GM18505 (cell line): ENCODE results near the gene CCDC136.

Source experiments
- ATAC-seq: cut with Tn5 transposase; IDR thresholded peaks from one replicate; pipeline ENCODE4 v1.9.1; 2021; ENCODE audit not compliant: unreplicated experiment
- POLR2A ChIP-seq: IDR thresholded peaks from 4 replicates; pipeline ENCODE4 v1.6.1; 2011; ENCODE audit warnings: borderline replicate concordance; ENCODE audit not compliant: insufficient read depth, insufficient read length; ENCODE audit errors: extremely low read depth

CCDC136 gene

DNA sequence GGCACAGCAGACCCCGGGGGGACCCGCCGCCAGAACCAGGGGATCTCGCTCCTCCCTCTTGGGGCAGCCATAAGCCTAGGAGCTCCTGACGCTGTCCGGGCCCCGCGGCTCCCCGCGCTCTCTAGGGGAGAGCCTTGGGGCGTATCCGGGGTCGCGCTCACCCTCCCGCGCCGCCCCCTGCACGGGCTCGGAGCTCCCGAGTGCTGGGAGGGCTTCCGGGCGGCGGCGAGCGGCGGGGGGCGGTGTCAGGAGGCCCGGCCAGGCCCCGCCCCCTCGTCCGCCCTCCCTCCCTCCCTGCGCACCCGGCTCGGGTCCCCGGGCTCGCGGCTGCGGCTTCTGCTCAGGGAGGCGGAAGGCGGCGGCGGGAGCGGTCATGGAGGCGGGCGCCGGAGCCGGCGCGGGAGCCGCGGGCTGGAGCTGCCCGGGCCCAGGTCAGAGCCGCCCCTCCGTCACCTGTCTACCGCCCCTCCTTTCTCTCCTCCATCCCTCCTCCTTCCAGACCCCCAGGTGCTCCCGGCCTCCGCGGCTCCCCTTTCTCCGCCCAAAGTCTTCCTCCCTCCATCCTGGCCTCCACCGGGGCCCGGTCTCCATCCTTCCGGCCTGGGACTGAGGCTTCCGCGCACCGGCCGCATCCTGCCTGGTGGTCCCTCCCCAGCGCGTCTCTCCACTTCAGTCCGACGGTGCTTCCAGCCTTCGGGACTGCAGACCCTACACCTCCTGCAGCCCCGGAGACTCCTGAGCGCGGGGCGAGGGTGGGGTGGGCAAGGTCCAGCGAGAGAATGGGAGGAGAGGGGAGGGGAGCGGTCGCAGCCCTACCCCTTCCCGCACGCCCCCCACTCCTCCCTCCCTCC is at the start of gene CCDC136:
Gene CCDC136 (plus strand): TSS at position 848 of the 851 bp plus-strand sequence. CDS start 444 bp downstream, outside the sequence.
- TF ChIP-seq POLR2A = peak; percentile 37
- peak; percentile 72 for ATAC-seq

- TF ChIP-seq POLR2A = no peak
- ATAC-seq = no peak
Measured at GRCh38 chr7:128742206-128742605, 49.6 kb upstream of the CCDC136 start.

- TF ChIP-seq POLR2A = no peak
- ATAC-seq = no peak
Measured at GRCh38 chr7:128743112-128743772, 48.5 kb upstream of the CCDC136 start.

GRCh38 chr7:128744366-128744905 is 47.3 kb upstream of the CCDC136 start:
- ATAC-seq = no peak
- TF ChIP-seq POLR2A = no peak

DNA sequence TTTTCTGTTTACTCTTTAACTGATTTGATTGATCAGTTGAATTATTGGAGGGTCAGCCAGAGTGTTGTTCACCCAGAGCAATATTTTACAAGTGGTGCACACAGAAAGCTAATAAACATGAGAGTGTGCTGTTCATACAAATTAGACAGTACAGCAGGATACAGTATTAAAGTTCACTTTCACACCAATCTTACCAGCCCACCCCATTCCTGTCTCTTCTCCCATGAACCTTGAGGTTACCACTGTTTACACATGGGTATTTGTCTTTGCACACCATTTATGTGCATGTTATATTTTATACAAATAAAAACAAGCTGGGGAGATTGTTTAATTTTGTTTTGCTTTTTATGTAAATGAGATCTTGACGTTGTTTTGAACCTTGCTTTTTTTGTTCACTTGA is 46.1 kb upstream of the CCDC136 start:
- no peak for TF ChIP-seq POLR2A
- ATAC-seq = no peak

GRCh38 chr7:128747327-128748079 is 44.3 kb upstream of the CCDC136 start:
- no peak for ATAC-seq
- TF ChIP-seq POLR2A = no peak

- no peak for TF ChIP-seq POLR2A
- no peak for ATAC-seq
Measured at GRCh38 chr7:128752251-128752650, 39.5 kb upstream of the CCDC136 start.

DNA sequence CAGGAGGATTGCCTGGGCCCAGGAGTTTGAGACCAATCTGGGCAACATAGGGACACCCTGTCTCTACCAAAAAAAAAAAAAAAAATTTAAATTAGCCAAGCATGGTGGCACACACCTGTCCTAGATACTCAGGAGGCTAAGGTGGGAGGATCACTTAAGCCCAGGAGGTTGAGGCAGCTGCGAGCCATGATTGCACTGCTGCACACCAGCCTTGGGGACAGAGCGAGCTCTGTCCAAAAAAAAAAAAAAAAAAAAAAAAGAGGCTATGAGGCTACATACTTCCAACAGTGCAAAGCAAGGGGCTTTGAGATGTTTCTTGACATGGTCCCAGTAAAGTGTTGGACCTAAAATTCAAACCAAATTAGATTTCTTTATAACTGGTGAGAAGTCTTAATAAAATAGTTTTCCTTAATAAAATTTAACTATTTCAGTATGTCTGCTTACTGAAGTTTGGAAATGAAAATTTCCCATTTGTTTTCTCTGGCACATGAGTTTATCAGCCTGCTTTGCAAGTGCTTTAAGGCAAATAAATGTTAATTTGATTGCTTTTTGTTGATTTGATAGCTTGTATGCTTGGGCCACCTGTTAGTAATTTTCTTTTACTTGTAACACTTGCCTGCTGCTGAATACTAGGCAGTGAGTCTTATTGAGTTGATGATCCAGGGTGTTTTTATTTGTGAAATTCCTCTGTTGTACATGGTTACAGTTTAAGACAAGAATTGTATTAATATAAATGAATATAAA is 36.5 kb upstream of the CCDC136 start:
- TF ChIP-seq POLR2A = no peak
- no peak for ATAC-seq

DNA sequence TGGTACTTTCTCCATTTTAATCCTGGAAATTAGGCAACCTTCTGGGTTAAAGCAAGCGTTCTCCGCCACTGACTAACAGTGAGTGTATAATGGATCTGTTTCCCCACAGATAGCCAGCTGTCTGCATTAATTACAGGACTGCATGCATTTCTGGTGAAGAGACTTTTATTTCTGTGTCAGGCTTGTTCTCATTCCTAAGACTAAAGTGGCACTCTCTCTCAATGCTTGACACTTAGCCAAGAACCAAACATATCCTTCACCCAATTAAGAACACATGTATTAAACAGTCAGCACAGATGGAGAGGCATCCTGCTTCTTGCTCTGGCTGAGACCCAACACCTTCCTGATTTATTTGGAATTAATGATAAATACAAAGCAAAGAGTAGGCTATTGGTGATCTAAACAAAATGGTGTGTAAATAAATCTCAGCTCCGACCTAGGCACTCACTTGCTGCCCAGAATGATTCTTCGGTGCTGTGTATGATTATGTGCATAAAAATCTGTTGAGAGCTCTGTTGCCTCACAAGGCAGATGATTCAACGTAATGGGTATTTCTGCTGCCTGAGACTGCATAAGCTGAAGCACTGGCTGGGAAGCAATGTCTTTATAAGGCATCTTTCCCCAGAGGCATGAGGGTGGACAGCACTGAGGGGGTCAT is 35.8 kb upstream of the CCDC136 start:
- TF ChIP-seq POLR2A = no peak
- ATAC-seq = no peak

GRCh38 chr7:128757203-128757602 is 34.6 kb upstream of the CCDC136 start:
- no peak for ATAC-seq
- TF ChIP-seq POLR2A = no peak

- no peak for TF ChIP-seq POLR2A
- no peak for ATAC-seq
Measured at GRCh38 chr7:128758553-128758952, 33.2 kb upstream of the CCDC136 start.

- no peak for TF ChIP-seq POLR2A
- ATAC-seq = no peak
Measured at GRCh38 chr7:128759242-128759641, 32.5 kb upstream of the CCDC136 start.

DNA sequence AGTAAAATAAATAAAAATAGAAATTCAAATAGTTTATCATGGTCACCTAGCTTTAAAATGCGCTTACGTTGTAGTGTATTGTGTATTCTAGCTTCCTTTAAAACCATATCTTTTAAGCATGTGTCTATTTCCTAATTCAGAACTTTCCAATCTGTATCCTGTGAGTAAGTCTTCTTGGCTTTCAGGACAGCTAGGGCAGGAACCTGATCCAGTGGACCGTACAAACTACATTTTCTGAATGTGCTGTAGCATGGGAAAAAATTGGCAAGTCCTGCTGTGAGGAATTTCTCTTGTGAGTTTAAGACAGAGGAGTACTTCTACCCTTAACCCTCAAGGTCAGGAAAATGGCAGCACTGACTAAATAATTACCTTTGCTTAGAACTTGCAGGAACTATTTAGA is 28.2 kb upstream of the CCDC136 start:
- no peak for ATAC-seq
- TF ChIP-seq POLR2A = no peak
